H9 (cell line): ENCODE data around the gene GBE1. TPM values are rescaled to one million over a fixed set of nuclear protein-coding genes. Genes with fewer than 3 reads are reported as not detected.

Experiments
- DNase-seq: peaks from one replicate; pipeline ENCODE4 v3.0.0-alpha.2; 2017
- H2AFZ ChIP-seq: one replicate; pipeline ENCODE4 v1.6.1; 2013; ENCODE audit warnings: mild to moderate bottlenecking, low read length, control low read depth, moderate library complexity
- H2AK5ac ChIP-seq: 2 replicates; pipeline ENCODE4 v1.6.1; 2013; ENCODE audit warnings: low read length, control low read depth, mixed read lengths; ENCODE audit not compliant: insufficient read length
- H2BK120ac ChIP-seq: one replicate; pipeline ENCODE4 v1.6.1; 2013; ENCODE audit warnings: low read depth, mild to moderate bottlenecking, low read length, control low read depth, inconsistent platforms; ENCODE audit not compliant: poor library complexity, severe bottlenecking
- H2BK12ac ChIP-seq: 2 replicates; pipeline ENCODE4 v1.6.1; 2013; ENCODE audit warnings: low read length, control low read depth, mixed read lengths, low read depth; ENCODE audit not compliant: insufficient read length
- H2BK15ac ChIP-seq: 2 replicates; pipeline ENCODE4 v1.6.1; 2013; ENCODE audit warnings: low read depth, low read length, control low read depth
- H2BK20ac ChIP-seq: one replicate; pipeline ENCODE4 v1.6.1; 2013; ENCODE audit warnings: low read depth, mild to moderate bottlenecking, low read length, control low read depth, inconsistent platforms; ENCODE audit not compliant: poor library complexity, severe bottlenecking
- H2BK5ac ChIP-seq: 2 replicates; pipeline ENCODE4 v1.6.1; 2013; ENCODE audit warnings: low read length, control low read depth, mixed read lengths; ENCODE audit not compliant: insufficient read length
- H3K14ac ChIP-seq: 2 replicates; pipeline ENCODE4 v1.6.1; 2013; ENCODE audit warnings: low read length, control low read depth; ENCODE audit not compliant: insufficient read depth
- H3K18ac ChIP-seq: 2 replicates; pipeline ENCODE4 v1.6.1; 2013; ENCODE audit warnings: low read depth, mild to moderate bottlenecking, mixed read lengths, low read length, control low read depth; ENCODE audit not compliant: insufficient read length
- H3K23ac ChIP-seq: 2 replicates; pipeline ENCODE4 v1.6.1; 2013; ENCODE audit warnings: low read length, control low read depth, mixed read lengths, low read depth; ENCODE audit not compliant: insufficient read length
- H3K23me2 ChIP-seq: 2 replicates; pipeline ENCODE4 v1.6.1; 2013; ENCODE audit warnings: low read depth, mild to moderate bottlenecking, mixed read lengths, low read length, control low read depth; ENCODE audit not compliant: insufficient read length, poor library complexity, severe bottlenecking
- H3K27ac ChIP-seq: 2 replicates; pipeline ENCODE4 v1.5.1; 2013; ENCODE audit warnings: low read length, control low read depth, mixed read lengths, low read depth; ENCODE audit not compliant: insufficient read length
- H3K27me3 ChIP-seq: 2 replicates; pipeline ENCODE4 v1.6.1; 2013; ENCODE audit warnings: low read length, control low read depth, inconsistent platforms; ENCODE audit not compliant: insufficient read depth
- H3K4ac ChIP-seq: 2 replicates; pipeline ENCODE4 v1.6.1; 2013; ENCODE audit warnings: low read depth, mild to moderate bottlenecking, control low read depth, inconsistent platforms, low read length, moderate library complexity
- H3K4me1 ChIP-seq: 2 replicates; pipeline ENCODE4 v1.6.1; 2013; ENCODE audit warnings: low read length, control low read depth, inconsistent platforms; ENCODE audit not compliant: insufficient read depth
- H3K4me2 ChIP-seq: 2 replicates; pipeline ENCODE4 v1.6.1; 2013; ENCODE audit warnings: low read length, control low read depth, mixed read lengths; ENCODE audit not compliant: insufficient read length, insufficient read depth
- H3K56ac ChIP-seq: 2 replicates; pipeline ENCODE4 v1.6.1; 2013; ENCODE audit warnings: low read depth, mild to moderate bottlenecking, mixed read lengths, low read length, control low read depth; ENCODE audit not compliant: insufficient read length
- H3K79me1 ChIP-seq: 2 replicates; pipeline ENCODE4 v1.6.1; 2013; ENCODE audit warnings: low read depth, mild to moderate bottlenecking, moderate library complexity, low read length, control low read depth, inconsistent platforms; ENCODE audit not compliant: insufficient read depth, poor library complexity, severe bottlenecking
- H3K79me2 ChIP-seq: 2 replicates; pipeline ENCODE4 v1.6.1; 2013; ENCODE audit warnings: low read length, control low read depth, inconsistent platforms; ENCODE audit not compliant: insufficient read depth
- H3K9ac ChIP-seq: 2 replicates; pipeline ENCODE4 v1.6.1; 2013; ENCODE audit warnings: low read length, control low read depth, mixed read lengths; ENCODE audit not compliant: insufficient read length; ENCODE audit errors: extremely low read depth
- H3K9me3 ChIP-seq: one replicate; pipeline ENCODE4 v1.6.1; 2013; ENCODE audit warnings: low read depth, low read length, inconsistent platforms; ENCODE audit not compliant: control insufficient read depth
- H3T11ph ChIP-seq: one replicate; pipeline ENCODE4 v1.6.1; 2013; ENCODE audit warnings: mild to moderate bottlenecking, low read length, control low read depth, inconsistent platforms
- H4K20me1 ChIP-seq: one replicate; pipeline ENCODE4 v1.6.1; 2013; ENCODE audit not compliant: control insufficient read depth, insufficient read length, insufficient read depth
- H4K5ac ChIP-seq: 2 replicates; pipeline ENCODE4 v1.6.1; 2013; ENCODE audit warnings: low read depth, mild to moderate bottlenecking, mixed read lengths, low read length, control low read depth; ENCODE audit not compliant: insufficient read length
- H4K8ac ChIP-seq: replicated peaks from 2 replicates; pipeline ENCODE4 v1.6.1; 2013; ENCODE audit warnings: low read length, control low read depth, mixed read lengths, low read depth; ENCODE audit not compliant: insufficient read length
- H4K91ac ChIP-seq: 2 replicates; pipeline ENCODE4 v1.6.1; 2013; ENCODE audit warnings: low read depth, mild to moderate bottlenecking, moderate library complexity, mixed read lengths, low read length, control low read depth; ENCODE audit not compliant: insufficient read length
- H3K27ac Mint-ChIP-seq, 3 experiments: 2 replicates in 2 of 3; 3 replicates in 1 of 3; pipeline ENCODE4 v1.8.0; 2020 to 2021; ENCODE audit warnings: mixed read lengths in 3 of 3, mild to moderate bottlenecking in 1 of 3, moderate library complexity in 1 of 3
- H3K27me3 Mint-ChIP-seq: 2 replicates; pipeline ENCODE4 v1.8.0; 2021; ENCODE audit warnings: low read depth, mild to moderate bottlenecking, moderate library complexity, mixed read lengths
- H3K36me3 Mint-ChIP-seq, 3 experiments: 2 replicates in 2 of 3; 3 replicates in 1 of 3; pipeline ENCODE4 v1.8.0; 2020 to 2021; ENCODE audit warnings: low read depth in 3 of 3, mixed read lengths in 3 of 3; ENCODE audit not compliant: insufficient read depth in 1 of 3
- H3K4me1 Mint-ChIP-seq, 2 experiments: 2 replicates each; pipeline ENCODE4 v1.8.0; 2020; ENCODE audit warnings: mixed read lengths in 2 of 2
- H3K4me3 Mint-ChIP-seq, 2 experiments: 2 replicates in 1 of 2; 3 replicates in 1 of 2; pipeline ENCODE4 v1.8.0; 2020 to 2021; ENCODE audit warnings: mild to moderate bottlenecking in 2 of 2, mixed read lengths in 2 of 2, moderate library complexity in 1 of 2
- H3K9me3 Mint-ChIP-seq, 2 experiments: 2 replicates in 1 of 2; 3 replicates in 1 of 2; pipeline ENCODE4 v1.8.0; 2020; ENCODE audit warnings: mild to moderate bottlenecking in 2 of 2, mixed read lengths in 2 of 2, moderate library complexity in 1 of 2
- CTCF ChIP-seq: fragments of 200-600 bp; sonication (generic); conservative IDR thresholded peaks from 3 replicates; pipeline ENCODE4 v1.8.0; 2021; ENCODE audit warnings: antibody characterized with exemption, mild to moderate bottlenecking
- WGBS: extraction: QIAGEN DNeasy Blood & Tissue Kit; methylation state at CpG from one replicate; pipeline ENCODE4 v1.1.7; 2013; ENCODE audit warnings: missing lambda C conversion rate, low lambda C conversion rate, mixed read lengths; ENCODE audit not compliant: insufficient read length; ENCODE audit errors: extremely low coverage; 5-methylcytosine and 5-hydroxymethylcytosine counted together
- total RNA-seq: library from RNA; stranded (reverse); gene quantifications from 2 replicates; pipeline ENCODE4 v1.2.1, GENCODE V29; 2021

Gene GBE1
- total RNA-seq, 1 experiment from 2014 or later: 13.8 TPM

GRCh38 chr3:81477740-81478139 lies 283.7 kb downstream of the GBE1 start:
- no peaks in the 10 kb centered on the region for H3K36me3 Mint-ChIP-seq
- Histone ChIP-seq H3K9ac (no peak overlapping the region), H2BK120ac (no peak overlapping the region), H3K23ac (no peak overlapping the region), H4K5ac (no peak overlapping the region), H2BK20ac (no peak overlapping the region), H3K4ac (no peak overlapping the region), H4K20me1 (no peaks in the 10 kb centered on the region), H4K91ac (no peak overlapping the region), H2BK12ac (no peak overlapping the region), H2AFZ (no peak overlapping the region), H3T11ph (no peak overlapping the region), H3K27ac (no peak overlapping the region), H3K56ac (no peak overlapping the region), H2AK5ac (no peak overlapping the region), H2BK15ac (no peak overlapping the region), H2BK5ac (no peak overlapping the region), H3K18ac (no peak overlapping the region), H3K4me1 (no peaks in the 10 kb centered on the region), H3K9me3 (no peaks in the 10 kb centered on the region), H3K23me2 (no peaks in the 10 kb centered on the region), H3K79me2 (no peaks in the 10 kb centered on the region), H3K14ac (no peak overlapping the region), H4K8ac (no peak overlapping the region), H3K4me2 (no peak overlapping the region), H3K27me3 (no peaks in the 10 kb centered on the region), H3K79me1 (no peaks in the 10 kb centered on the region)
- no peak overlapping the region for H3K4me3 Mint-ChIP-seq
- peaks cover 5% of the 10 kb centered on the region in 2 experiments for H3K4me1 Mint-ChIP-seq
- no peaks in the 10 kb centered on the region for H3K27me3 Mint-ChIP-seq
- WGBS: no CpG with 5 or more reads among the region's 2 CpGs
- no peak for DNase-seq
- TF ChIP-seq CTCF: no peak
- H3K27ac Mint-ChIP-seq: no peak overlapping the region
- H3K9me3 Mint-ChIP-seq: peaks cover 0 to 2% of the 10 kb centered on the region in 2 experiments; a peak in 1 of 5 replicates
